GM12874 (cell line): ENCODE data around the gene DNAH3.

Experiments used
- CTCF ChIP-seq: IDR thresholded peaks from 2 replicates; pipeline ENCODE4 v1.5.1; 2011; ENCODE audit warnings: low read depth, mild to moderate bottlenecking, control low read depth, low read length, moderate library complexity; ENCODE audit not compliant: insufficient read depth

DNAH3 gene

GRCh38 chr16:21190599-21190998 is 40.0 kb upstream of the DNAH3 start:
- no peak for TF ChIP-seq CTCF

- no peak for TF ChIP-seq CTCF
Measured at GRCh38 chr16:21190013-21190412, 39.4 kb upstream of the DNAH3 start.

- no peak for TF ChIP-seq CTCF
Measured at GRCh38 chr16:21189311-21189710, 38.7 kb upstream of the DNAH3 start.

- no peak for TF ChIP-seq CTCF
Measured at GRCh38 chr16:21186326-21186691, 35.7 kb upstream of the DNAH3 start.

- TF ChIP-seq CTCF: no peak
Measured at GRCh38 chr16:21185659-21186325, 35.1 kb upstream of the DNAH3 start.

GRCh38 chr16:21184834-21185233 is 34.2 kb upstream of the DNAH3 start:
- no peak for TF ChIP-seq CTCF

- TF ChIP-seq CTCF: no peak
Measured at GRCh38 chr16:21183995-21184394, 33.3 kb upstream of the DNAH3 start.

GRCh38 chr16:21179983-21180365 is 29.3 kb upstream of the DNAH3 start:
- TF ChIP-seq CTCF: no peak
